Fibroblast of peridontal ligament (primary cell): ENCODE measurements around the gene TGFBR3.

Experiments used
- DNase-seq: peaks from one replicate; pipeline ENCODE4 v3.0.0-alpha.2; 2010; ENCODE audit errors: extremely low read depth

The TGFBR3 gene

GRCh38 chr1:91760512-91760911 lies 125.4 kb downstream of the TGFBR3 start:
- no peak for DNase-seq

DNA sequence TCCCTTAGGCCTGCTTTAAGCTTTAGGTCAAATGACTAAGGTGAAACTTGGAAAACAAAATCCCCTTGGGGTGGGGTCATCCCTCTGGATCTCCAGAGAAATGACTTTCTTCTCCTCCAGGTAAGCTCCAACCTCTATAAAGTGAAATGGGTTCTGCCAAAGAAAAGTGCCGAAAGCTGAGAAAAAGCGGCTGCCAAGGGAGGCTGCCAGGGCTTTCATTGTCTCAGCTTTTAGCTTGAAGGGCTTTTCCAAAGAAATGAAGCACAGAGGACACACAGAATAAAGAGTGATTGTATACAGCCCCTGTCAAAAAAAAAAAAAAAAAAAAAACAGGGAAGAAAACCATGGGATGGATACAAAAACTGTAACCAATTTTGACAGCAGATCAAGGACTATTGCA lies 126.9 kb downstream of the TGFBR3 start:
- DNase-seq: no peak

- DNase-seq: no peak
These were observed 128.0 kb downstream of the TGFBR3 start for GRCh38 chr1:91757763-91758460.

DNA sequence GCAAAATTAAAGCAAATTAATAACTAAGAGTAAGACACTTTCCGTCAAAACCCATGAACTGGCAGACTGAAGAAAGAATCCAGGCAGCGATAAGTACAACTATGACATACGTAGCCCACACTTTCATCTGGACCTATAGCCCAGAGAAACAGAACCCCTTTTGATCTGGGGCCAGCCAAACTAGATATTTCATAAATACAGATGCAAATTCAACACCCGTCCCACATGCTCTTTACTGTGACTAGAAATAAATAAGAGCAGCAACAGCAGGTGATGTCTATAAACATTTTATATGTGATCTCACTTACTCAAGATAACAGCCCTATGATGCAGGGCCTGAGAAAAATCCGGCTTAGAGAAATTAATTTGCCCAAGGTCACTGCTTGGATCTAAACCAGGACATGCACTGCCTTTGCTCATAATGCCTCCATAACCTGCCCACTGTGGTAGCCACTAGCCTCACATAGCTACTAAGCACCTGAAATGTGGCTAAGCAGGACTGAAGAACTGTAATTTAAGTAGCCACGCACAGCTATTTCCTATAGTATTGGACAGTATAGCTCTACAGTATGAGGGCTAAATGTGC lies 130.2 kb downstream of the TGFBR3 start:
- DNase-seq: no peak

DNA sequence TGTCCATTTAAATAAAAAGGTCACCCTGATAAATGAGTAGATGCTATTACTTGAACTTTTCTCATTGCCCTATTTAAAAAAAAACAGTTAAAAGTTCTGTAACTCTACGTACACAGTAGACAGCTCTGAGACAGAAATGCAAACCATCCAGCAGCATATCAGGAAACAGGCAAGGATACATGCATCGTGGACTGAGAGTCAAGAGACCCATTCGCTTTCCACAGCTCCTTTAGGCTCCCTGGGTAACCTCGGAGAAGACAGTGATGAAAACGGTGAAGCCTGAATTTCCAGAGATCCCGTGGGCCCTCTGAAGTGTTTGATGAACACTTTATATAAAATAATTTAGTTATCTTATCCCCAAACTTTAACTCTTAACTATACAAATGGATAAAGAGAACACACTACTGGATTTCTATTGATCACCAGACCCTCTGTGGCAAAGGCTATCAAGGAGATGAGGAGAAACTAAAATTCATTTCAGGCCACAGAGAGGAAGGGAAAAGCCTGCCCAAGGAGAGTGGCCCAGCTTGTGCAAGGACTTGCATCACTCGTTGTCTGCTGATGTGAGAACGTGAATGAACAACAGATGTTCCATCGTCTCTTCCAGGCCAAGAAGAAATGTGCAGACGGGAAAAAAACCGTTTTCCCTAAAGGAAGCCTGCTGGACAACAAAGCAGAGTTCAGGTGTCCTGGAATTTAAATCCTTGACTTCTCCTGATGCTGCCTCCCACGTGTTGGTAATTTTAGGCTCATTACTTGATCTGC lies 131.0 kb downstream of the TGFBR3 start:
- peak; percentile 72 for DNase-seq

DNA sequence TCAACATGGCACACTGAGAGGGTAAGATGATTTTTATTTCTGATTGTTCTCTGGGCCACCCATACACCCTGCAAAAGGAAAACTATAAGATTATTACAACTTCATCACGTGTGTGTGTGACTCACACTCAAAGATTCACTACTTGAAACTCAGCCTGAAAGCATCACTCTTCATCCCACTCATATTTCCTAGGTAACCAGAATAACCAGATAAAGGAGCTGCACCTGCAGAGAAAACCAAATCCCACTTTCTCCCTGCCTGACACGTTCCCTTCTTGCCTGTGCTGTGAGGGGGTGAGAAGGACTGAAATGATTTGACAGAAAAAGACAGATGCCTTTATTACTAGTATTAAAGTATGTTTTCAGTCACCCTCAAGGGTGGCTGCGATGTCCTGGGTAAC lies 131.6 kb downstream of the TGFBR3 start:
- DNase-seq: peak; percentile 52

GRCh38 chr1:91753878-91754277 lies 132.1 kb downstream of the TGFBR3 start:
- DNase-seq: no peak

GRCh38 chr1:91752324-91752723 lies 133.6 kb downstream of the TGFBR3 start:
- DNase-seq: no peak

DNA sequence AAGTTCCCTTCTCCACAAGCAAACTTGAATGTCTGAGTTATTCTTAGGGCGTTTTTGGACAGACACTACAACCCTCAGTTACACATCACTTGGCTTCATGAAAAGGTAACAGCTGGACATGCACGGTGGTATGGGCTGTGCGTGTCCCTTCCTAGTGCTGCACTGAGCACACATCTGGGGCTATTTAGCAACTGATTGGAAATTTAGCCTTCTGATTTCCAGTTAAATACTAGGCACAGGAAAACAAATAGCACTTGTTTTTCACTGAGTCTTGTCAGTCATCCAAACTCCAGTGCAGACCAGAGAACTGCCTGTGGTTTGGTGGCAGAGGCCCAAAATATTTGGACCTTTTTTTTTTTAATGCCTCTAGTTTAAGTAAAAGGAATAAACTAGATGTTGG lies 134.7 kb downstream of the TGFBR3 start:
- DNase-seq: peak; percentile 98

GRCh38 chr1:91750398-91750996 lies 135.5 kb downstream of the TGFBR3 start:
- peak; percentile 76 for DNase-seq

GRCh38 chr1:91749788-91750231 lies 136.1 kb downstream of the TGFBR3 start:
- no peak for DNase-seq

- no peak for DNase-seq
These were observed 138.3 kb downstream of the TGFBR3 start for GRCh38 chr1:91747666-91748065.

GRCh38 chr1:91746728-91747338 lies 139.1 kb downstream of the TGFBR3 start:
- no peak for DNase-seq

DNA sequence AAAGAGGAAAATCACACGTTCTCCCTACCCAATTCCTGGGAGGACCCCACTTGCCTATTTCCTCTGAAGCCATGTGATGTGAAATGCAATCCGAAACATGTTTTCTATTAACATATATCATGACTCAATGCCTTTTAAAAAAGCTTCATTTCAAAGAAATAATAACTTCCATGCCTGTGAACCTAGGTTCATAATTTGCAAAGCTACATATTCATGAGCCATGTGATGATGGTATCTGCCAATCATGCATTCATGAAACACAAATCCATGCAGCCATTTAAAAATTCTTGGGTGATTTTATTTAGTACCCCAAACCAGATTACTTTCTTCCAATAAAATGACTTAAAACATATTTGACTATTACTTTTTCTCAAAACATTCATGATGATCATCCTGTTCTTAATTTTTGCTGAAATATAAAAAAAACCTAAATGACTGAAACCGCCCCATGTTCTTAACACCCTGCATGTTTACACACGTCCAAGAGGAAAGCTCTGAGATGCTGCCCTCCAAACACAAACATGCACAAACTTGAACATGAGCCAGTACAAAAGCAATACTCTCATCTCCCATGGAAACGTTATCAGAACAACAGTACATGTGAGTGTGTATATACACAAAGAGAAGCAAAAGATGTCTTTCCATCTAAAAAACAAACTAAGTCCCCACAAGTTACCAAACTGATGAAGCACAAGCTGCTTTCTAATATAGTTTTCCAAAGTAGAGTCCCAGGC lies 140.1 kb downstream of the TGFBR3 start:
- peak; percentile 49 for DNase-seq

DNA sequence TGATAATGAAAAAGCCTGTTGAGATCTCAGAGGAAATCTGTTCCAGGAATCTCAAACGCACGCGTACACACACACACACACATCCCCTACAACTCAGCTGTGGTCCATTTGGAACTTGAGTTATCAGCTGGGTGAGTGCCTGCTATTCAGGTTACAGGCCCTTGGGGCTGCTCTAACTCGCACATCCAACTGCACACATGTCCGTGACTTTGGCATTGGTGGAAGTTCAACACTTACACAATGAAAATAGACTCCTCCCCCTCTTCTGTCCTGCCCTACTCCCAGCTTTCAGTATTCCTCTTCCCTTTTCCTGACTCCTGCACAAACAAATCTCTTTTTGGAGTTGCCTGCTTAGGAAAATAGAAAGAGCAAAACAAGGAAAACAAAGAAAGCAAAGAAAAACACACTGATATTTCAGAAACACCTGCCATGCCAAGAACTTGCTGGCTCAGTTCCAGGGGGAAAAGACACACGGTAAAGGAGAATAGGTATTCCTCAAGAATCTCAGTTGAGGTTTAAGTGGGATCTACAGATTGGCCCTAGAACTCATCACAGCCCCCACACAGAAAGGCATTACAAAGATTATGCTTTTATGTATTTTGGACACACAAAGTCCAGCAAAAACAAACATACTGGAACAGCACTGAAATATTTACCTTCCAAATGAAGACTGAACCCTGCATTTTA lies 140.9 kb downstream of the TGFBR3 start:
- peak; percentile 28 for DNase-seq

DNA sequence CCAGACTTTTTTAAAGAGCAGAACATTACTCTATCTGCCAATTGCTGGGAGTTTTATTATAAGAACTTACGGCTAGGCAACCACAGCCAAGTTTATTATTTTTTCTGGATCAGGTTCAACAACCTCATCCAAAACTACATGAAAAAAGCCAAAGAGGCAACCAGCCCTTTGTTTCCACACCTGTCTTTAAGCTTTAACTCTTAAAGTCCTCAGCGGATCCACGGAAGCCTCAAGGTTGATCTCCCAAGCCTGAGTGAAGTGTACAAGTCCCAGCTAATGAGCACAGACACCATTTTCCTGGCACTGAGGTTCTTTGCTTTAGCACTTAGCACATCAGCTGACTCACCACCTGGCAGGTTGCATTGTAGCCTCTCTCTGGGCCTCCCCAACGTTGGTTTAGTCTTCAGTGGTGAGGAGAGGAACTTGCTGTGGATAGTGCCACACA lies 143.1 kb downstream of the TGFBR3 start:
- DNase-seq: peak; percentile 67

- DNase-seq: no peak
These were observed 144.0 kb downstream of the TGFBR3 start for GRCh38 chr1:91741906-91742305.

DNA sequence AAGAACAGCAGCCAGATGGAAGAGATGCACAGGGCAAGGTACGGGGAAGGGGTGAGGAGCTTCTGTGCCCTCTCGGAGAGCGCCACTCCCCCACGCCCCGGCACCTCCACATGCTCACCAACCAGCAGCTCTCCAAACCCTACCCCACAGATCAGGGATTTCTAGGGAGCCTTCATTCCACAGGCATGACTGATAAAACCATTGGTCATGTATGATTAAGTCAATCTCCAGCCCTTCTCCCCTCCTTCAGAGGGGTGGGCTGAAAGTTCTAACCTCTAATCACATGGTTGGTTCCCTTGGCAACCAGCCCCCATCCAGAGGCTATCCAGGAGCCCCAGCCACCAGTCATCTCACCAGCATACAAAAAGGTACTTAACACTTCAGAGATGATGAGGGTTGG lies 144.7 kb downstream of the TGFBR3 start:
- DNase-seq: peak; percentile 33

GRCh38 chr1:91737650-91738049 lies 148.3 kb downstream of the TGFBR3 start:
- DNase-seq: no peak

DNA sequence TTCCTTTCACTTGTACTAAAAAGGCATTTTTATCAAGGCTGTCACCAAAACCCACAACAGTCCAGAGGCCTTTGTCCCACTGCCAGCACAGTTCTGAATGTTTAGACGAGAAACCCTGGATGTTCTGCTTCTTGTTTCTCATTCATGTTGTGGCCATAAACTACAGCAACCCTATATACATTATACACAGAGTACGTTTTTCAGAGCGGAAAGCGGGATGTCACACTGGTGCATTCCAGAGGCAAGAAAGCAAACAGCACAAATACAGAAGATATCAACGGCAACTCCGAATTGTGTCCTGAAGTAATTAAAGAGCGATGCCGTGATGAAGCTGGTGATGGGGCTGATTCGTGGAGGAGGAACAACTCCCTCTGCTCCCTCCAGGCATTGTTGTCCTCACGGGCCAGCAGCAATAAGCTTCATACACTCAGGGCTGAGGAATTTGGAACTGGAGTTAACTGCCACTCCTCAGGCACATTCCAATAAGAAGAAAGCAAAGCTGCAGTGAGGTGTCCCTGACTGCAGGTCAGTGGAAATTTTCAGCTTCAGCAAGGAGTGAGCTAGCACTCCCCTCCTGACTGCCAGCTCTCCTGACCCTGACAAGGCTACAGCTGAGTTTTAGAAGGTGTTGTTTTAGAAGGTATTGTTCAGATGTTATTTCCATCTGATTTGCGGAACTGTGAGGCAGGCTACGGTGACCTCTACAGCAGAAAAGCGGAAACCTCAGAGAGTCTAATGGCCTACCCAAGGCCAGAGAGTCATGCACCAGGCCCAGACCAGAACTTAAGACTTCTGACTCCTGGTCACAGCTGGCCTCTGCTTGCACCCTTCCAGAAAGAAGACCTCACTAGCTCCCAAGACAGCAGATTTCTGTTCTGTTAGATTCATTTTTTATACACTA lies 149.0 kb downstream of the TGFBR3 start:
- DNase-seq: peak; percentile 72
